ENCODE measurements around the gene LRIG1. TPM values are rescaled to one million over a fixed set of nuclear protein-coding genes. Genes with fewer than 3 reads are reported as not detected.

The LRIG1 gene
- total RNA-seq, 1 experiment from 2014 or later = 24.1 TPM

DNA sequence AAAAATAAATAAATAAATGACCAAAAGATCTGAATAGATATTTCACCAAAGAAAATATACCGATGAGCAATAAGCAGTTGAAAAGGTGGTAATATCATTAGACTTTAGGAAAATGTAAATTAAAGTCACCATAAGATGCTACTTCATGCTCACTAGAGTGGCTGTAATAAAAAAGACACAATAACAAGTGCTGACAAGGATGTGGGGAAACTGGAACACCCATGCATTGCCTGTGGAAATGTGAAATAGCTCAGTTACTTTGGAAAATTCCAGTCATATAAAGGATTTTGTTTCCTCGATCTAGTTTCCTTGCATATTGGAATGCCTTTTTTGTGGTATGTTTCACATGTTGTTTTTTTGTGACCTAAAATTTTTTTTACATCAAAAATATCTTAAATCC, 36.0 kb upstream of the LRIG1 start:
- ChIA-PET POLR2A (ENCODE audit: low non-redundant PET) (no interaction called here), CTCF (no interaction called here)
- no peak overlapping the region for H3K27ac ChIP-seq (ENCODE audit: low read depth, low read length, poor library complexity, severe bottlenecking)
- BruUV-seq (replicated peaks) = no TSS peak
- no peaks in the 10 kb centered on the region for H3K27me3 ChIP-seq (replicated peaks; ENCODE audit: insufficient read depth, low read depth, low read length, poor library complexity)
- H3K36me3 ChIP-seq (ENCODE audit: insufficient read depth, low read length, poor library complexity, severe bottlenecking) = no peaks in the 10 kb centered on the region
- H3K4me3 ChIP-seq (ENCODE audit: low read depth, low read length, poor library complexity, severe bottlenecking) = no peak overlapping the region
- intact Hi-C loops (cut with micrococcal nuclease; ENCODE audit: unreplicated experiment) = loop anchor here (5.0 kb wide), 1 partner anchor 584 kb away; no protein-coding TSS in a partner anchor
- DNase-seq (ENCODE audit: low spot score) = no peak
- no peak for TF ChIP-seq CTCF (conservative IDR thresholded peaks at IDR 0.05; ENCODE audit: low read depth, low read length)
- no peak for TF ChIP-seq EZH2 (IDR thresholded peaks at IDR 0.05; ENCODE audit: borderline replicate concordance, low read depth, low read length, poor library complexity, severe bottlenecking)
- H3K4me1 ChIP-seq (ENCODE audit: insufficient read depth, low read length, poor library complexity, severe bottlenecking) = peaks cover 29% of the 10 kb centered on the region
- no peaks in the 10 kb centered on the region for H3K9me3 ChIP-seq (ENCODE audit: low read depth, low read length, poor library complexity, severe bottlenecking)

GRCh38 chr3:66534304-66534845, 33.6 kb upstream of the LRIG1 start:
- Histone ChIP-seq H3K27me3 (replicated peaks; ENCODE audit: insufficient read depth, low read depth, low read length, poor library complexity) (no peaks in the 10 kb centered on the region), H3K9me3 (ENCODE audit: low read depth, low read length, poor library complexity, severe bottlenecking) (no peaks in the 10 kb centered on the region), H3K4me1 (ENCODE audit: insufficient read depth, low read length, poor library complexity, severe bottlenecking) (peaks cover 18% of the 10 kb centered on the region), H3K27ac (ENCODE audit: low read depth, low read length, poor library complexity, severe bottlenecking) (no peak overlapping the region), H3K36me3 (ENCODE audit: insufficient read depth, low read length, poor library complexity, severe bottlenecking) (no peaks in the 10 kb centered on the region), H3K4me3 (ENCODE audit: low read depth, low read length, poor library complexity, severe bottlenecking) (no peak overlapping the region)
- DNase-seq (ENCODE audit: low spot score) = no peak
- BruUV-seq (replicated peaks) = no TSS peak
- ChIA-PET POLR2A (ENCODE audit: low non-redundant PET) (no interaction called here), CTCF (no interaction called here)
- intact Hi-C loops (cut with micrococcal nuclease; ENCODE audit: unreplicated experiment) = no loop called here
- TF ChIP-seq CTCF (conservative IDR thresholded peaks at IDR 0.05; ENCODE audit: low read depth, low read length) (no peak), EZH2 (IDR thresholded peaks at IDR 0.05; ENCODE audit: borderline replicate concordance, low read depth, low read length, poor library complexity, severe bottlenecking) (no peak)

DNA sequence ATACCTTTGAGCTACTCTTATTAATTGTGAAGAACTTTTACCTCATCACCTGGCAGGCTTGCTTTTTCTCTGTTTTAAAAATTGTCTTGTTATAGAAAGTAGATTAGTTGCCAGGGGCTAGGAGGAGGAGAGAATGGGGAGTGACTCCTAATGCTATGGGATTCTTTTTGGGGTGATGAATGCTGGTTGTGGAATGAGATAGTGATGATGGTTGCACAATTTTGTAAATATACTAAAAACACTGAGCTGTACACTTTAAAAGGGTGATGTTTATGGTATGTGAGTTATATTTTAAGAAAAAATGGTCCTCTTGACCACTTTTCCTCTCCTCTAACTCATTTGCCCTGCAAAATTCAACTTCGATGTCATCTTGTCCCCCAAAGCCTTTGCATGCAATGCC, 31.8 kb upstream of the LRIG1 start:
- H3K9me3 ChIP-seq (ENCODE audit: low read depth, low read length, poor library complexity, severe bottlenecking) = no peaks in the 10 kb centered on the region
- TF ChIP-seq EZH2 (IDR thresholded peaks at IDR 0.05; ENCODE audit: borderline replicate concordance, low read depth, low read length, poor library complexity, severe bottlenecking) (no peak), CTCF (conservative IDR thresholded peaks at IDR 0.05; ENCODE audit: low read depth, low read length) (no peak)
- DNase-seq (ENCODE audit: low spot score) = no peak
- ChIA-PET CTCF (no interaction called here), POLR2A (ENCODE audit: low non-redundant PET) (no interaction called here)
- intact Hi-C loops (cut with micrococcal nuclease; ENCODE audit: unreplicated experiment) = no loop called here
- BruUV-seq (replicated peaks) = no TSS peak
- H3K36me3 ChIP-seq (ENCODE audit: insufficient read depth, low read length, poor library complexity, severe bottlenecking) = no peaks in the 10 kb centered on the region
- no peak overlapping the region for H3K27ac ChIP-seq (ENCODE audit: low read depth, low read length, poor library complexity, severe bottlenecking)
- no peaks in the 10 kb centered on the region for H3K27me3 ChIP-seq (replicated peaks; ENCODE audit: insufficient read depth, low read depth, low read length, poor library complexity)
- peaks cover 1% of the 10 kb centered on the region for H3K4me1 ChIP-seq (ENCODE audit: insufficient read depth, low read length, poor library complexity, severe bottlenecking)
- H3K4me3 ChIP-seq (ENCODE audit: low read depth, low read length, poor library complexity, severe bottlenecking) = no peak overlapping the region

Measured in A673 (cell line).